Measurements from ENCODE around the gene MICB. TPM values are rescaled to one million over a fixed set of nuclear protein-coding genes. Genes with fewer than 3 reads are reported as not detected.

Gene MICB
- total RNA-seq, 1 donor from 2014 or later: 1.1 TPM

- H3K27ac ChIP-seq (replicated peaks): peak overlapping the region; percentile 81
Observed at GRCh38 chr6:31560697-31561058, 62.7 kb downstream of the MICB start.

More at GRCh38 chr6:31560697-31561058, 62.7 kb downstream of the MICB start:
- TF ChIP-seq, protein P1, sequence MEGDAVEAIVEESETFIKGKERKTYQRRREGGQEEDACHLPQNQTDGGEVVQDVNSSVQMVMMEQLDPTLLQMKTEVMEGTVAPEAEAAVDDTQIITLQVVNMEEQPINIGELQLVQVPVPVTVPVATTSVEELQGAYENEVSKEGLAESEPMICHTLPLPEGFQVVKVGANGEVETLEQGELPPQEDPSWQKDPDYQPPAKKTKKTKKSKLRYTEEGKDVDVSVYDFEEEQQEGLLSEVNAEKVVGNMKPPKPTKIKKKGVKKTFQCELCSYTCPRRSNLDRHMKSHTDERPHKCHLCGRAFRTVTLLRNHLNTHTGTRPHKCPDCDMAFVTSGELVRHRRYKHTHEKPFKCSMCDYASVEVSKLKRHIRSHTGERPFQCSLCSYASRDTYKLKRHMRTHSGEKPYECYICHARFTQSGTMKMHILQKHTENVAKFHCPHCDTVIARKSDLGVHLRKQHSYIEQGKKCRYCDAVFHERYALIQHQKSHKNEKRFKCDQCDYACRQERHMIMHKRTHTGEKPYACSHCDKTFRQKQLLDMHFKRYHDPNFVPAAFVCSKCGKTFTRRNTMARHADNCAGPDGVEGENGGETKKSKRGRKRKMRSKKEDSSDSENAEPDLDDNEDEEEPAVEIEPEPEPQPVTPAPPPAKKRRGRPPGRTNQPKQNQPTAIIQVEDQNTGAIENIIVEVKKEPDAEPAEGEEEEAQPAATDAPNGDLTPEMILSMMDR (IDR thresholded peaks at IDR 0.05; ENCODE audit: borderline replicate concordance): no peak
- Histone ChIP-seq H3K27me3 (ENCODE audit: low read depth) (no peaks in the 10 kb centered on the region), H3K4me3 (no peak overlapping the region), H3K4me1 (peaks cover 48% of the 10 kb centered on the region), H3K36me3 (peaks cover 24% of the 10 kb centered on the region), H3K9me3 (replicated peaks) (no peaks in the 10 kb centered on the region)
- intact Hi-C loops (cut with micrococcal nuclease): no loop called here
- no peak for DNase-seq

Other genes with a start within 250 kb of the MICB start
- gene HLA-C, start 226.1 kb upstream of the MICB start, total RNA-seq: 170 TPM
- gene HLA-B, start 141.0 kb upstream of the MICB start, total RNA-seq: 400 TPM
- 9.9 TPM for gene MICA, start 94.5 kb upstream of the MICB start, total RNA-seq
- gene MCCD1, start 30.8 kb downstream of the MICB start, total RNA-seq: not detected
- gene DDX39B, start 43.9 kb downstream of the MICB start, total RNA-seq: 179 TPM
- 1.6 TPM for gene ATP6V1G2, start 48.5 kb downstream of the MICB start, total RNA-seq
- gene NFKBIL1, start 49.5 kb downstream of the MICB start, total RNA-seq: 11.5 TPM
- not detected for gene LTA, start 74.1 kb downstream of the MICB start, total RNA-seq
- gene TNF, start 77.4 kb downstream of the MICB start, total RNA-seq: 0.47 TPM
- 0.25 TPM for gene LTB, start 84.3 kb downstream of the MICB start, total RNA-seq
- gene LST1, start 88.1 kb downstream of the MICB start, total RNA-seq: 6.5 TPM
- not detected for gene NCR3, start 94.9 kb downstream of the MICB start, total RNA-seq
- gene AIF1, start 117.1 kb downstream of the MICB start, total RNA-seq: 15.2 TPM
- gene PRRC2A, start 122.6 kb downstream of the MICB start, total RNA-seq: 82.4 TPM
- gene BAG6, start 154.5 kb downstream of the MICB start, total RNA-seq: 260 TPM
- gene APOM, start 157.7 kb downstream of the MICB start, total RNA-seq: 2.4 TPM
- 16.9 TPM for gene C6orf47, start 162.6 kb downstream of the MICB start, total RNA-seq
- 19.2 TPM for gene GPANK1, start 166.9 kb downstream of the MICB start, total RNA-seq
- gene CSNK2B, start 167.9 kb downstream of the MICB start, total RNA-seq: 105 TPM
- 4.4 TPM for gene LY6G5B, start 171.8 kb downstream of the MICB start, total RNA-seq
- 1.5 TPM for gene LY6G5C, start 182.9 kb downstream of the MICB start, total RNA-seq
- 29.6 TPM for gene ABHD16A, start 205.2 kb downstream of the MICB start, total RNA-seq
- not detected for gene LY6G6F, start 208.7 kb downstream of the MICB start, total RNA-seq
- not detected for gene LY6G6D, start 217.2 kb downstream of the MICB start, total RNA-seq
- not detected for gene LY6G6C, start 223.6 kb downstream of the MICB start, total RNA-seq
- gene MPIG6B, start 225.2 kb downstream of the MICB start, total RNA-seq: 0.19 TPM
- 36.1 TPM for gene DDAH2, start 231.2 kb downstream of the MICB start, total RNA-seq
- 78.0 TPM for gene CLIC1, start 238.4 kb downstream of the MICB start, total RNA-seq
- 1.3 TPM for gene MSH5, start 241.9 kb downstream of the MICB start, total RNA-seq

All from left ventricle myocardium inferior (tissue), 1 donor.